Bone marrow (tissue), 2 donors: Measurements from ENCODE around the gene SEC24B.
"Not testable (repeated sequence)": the region's sequence is repeated elsewhere in the genome, so short reads cannot be mapped to it uniquely, and the experiment has no call there.

ENCODE experiments used
- DNase-seq, 2 donors: peaks; one replicate each; lab custom pipeline; 2025; lab: John Stamatoyannopoulos, UW

SEC24B gene

DNA sequence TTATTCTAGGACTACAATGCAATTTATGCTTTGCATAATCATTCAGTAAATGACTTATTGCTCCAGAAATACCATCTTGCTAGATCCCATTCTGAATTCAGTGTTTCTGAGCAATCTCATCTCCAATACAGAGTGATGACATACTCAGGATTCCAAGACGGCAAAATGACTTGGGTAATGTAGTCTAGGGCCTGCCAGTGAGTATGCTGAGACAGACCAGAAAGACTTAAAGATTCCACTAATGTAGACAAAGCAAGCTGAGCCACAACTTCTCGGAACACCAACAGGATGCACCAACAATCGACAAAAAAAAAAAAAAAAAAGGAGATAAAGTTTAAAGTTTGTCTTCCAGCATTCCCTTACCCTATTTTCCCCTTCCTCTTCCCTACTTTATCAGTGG, 919 bp upstream of the SEC24B start:
- no peak for DNase-seq

GRCh38 chr4:109434007-109434971, 674 bp downstream of the SEC24B start:
- peak in 1 of 2 donors; percentile 55 for DNase-seq

DNA sequence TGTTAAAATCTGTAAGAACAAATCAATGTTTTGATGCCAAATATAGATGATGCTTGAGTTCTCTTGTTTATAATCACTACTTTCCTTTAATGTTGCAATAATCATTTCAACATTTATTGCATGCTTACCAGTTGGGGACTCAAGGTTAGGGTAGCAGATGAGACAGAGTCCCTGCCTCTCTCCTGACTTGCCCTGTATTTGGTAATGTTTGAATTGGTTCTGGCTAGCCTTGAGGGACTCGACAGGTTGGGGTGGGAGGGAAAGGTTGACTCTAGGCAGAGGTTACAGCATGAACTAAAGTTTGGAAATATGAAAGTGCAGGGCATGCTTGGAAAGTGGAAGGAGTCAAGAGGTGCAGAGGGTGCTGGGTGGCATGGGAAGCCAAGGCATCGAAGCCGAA, 2.0 kb downstream of the SEC24B start:
- no peak for DNase-seq

DNA sequence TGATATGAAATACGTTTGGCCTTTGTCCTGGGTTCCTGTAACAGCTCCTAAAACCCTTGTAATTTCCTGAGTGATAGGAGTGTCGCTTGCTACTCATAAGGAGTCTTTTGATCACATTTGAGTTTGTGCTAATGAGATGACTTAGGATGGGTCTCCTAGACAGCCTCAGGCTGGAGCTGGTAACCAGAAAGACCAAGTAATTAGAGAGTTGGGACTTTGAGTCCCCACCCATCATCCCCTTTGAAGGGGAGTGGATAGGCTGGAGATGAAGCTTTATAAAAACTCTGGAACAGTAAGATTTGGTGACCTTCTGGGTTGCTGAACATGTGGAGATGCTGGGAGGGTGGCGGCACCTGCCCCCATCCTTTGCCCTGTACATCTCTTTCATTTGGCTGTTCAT, 2.9 kb downstream of the SEC24B start:
- DNase-seq, result no peak

GRCh38 chr4:109440948-109441347, 7.3 kb downstream of the SEC24B start:
- DNase-seq, result no peak

GRCh38 chr4:109441862-109442458, 8.3 kb downstream of the SEC24B start:
- DNase-seq, result no peak

DNA sequence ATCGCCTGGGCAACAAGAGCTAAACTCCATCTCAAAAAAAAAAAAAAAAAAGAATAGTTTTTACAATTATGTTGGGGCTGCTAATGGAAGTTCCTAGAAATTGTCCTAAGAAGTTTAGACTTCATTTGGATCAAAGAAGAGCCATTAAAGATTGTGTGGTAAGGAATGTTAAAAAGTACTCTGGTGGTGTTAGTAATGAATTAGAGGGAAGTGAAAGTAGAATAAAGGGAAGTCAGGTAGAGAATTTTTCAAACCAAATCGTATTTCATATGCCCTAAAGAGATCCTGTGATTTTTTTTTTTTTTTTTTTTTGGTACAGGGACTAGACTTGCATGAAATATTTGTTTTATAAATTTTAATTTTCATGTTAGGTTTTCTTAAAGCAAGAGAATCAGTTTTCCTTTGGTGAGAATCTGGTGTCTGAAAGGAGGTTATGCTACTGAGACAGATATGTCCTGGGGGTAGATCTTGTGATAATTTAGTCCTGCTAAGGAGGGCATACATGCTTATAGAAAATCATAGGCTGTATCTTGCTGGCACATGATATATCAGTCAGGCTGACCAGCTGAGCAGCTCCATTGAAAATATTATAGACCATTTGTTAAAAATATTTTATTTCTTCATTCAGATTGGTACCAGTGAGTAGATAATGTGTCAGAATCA, 10.7 kb downstream of the SEC24B start:
- DNase-seq, result no peak

- DNase-seq, result no peak
Observed at GRCh38 chr4:109447278-109447677, 13.7 kb downstream of the SEC24B start.

GRCh38 chr4:109451544-109452273, 18.1 kb downstream of the SEC24B start:
- no peak for DNase-seq

GRCh38 chr4:109453110-109453509, 19.5 kb downstream of the SEC24B start:
- not testable (repeated sequence) for DNase-seq

DNA sequence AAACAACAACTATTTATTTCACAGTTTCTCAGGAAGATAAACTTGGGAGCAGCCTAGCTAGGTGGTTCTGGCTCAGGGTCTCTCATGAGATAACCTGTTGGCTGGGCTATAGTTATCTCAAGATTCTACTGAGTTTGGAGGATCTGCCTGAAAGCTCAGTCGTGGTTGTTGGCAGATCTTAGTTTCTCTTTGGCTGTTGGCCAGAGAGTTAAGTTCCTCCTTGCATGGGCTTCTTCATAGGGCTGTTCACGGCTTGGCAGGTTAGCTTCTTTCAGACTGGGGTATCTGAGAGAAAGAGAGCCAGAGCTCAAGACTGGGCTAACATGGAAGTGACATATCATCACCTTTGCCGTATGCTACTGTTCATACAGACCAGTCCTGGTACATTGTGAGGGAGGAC, 28.7 kb downstream of the SEC24B start:
- peak in 1 of 2 donors; percentile 35 for DNase-seq

GRCh38 chr4:109462802-109463201, 29.2 kb downstream of the SEC24B start:
- no peak for DNase-seq

- DNase-seq, result no peak
Observed at GRCh38 chr4:109465069-109465468, 31.5 kb downstream of the SEC24B start.

DNA sequence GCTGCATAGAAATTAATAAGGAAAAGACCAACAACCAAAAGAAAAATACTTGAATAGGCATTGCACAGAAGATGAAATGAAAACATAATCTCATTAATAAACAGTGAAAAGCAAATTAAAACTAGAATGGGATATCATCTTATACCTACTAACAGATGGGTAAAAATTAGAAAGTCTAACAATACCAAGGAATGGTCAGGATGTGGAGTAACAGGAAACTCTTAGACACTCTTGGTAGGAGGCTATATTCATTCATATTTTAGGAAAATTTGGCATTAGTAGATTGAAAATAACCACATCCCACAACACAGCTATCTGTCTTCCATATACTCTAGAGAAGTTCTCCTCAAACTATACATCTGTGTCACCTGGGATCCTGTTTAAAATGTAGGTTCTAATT, 36.3 kb downstream of the SEC24B start:
- no peak for DNase-seq

GRCh38 chr4:109472343-109472761, 38.7 kb downstream of the SEC24B start:
- no peak for DNase-seq

DNA sequence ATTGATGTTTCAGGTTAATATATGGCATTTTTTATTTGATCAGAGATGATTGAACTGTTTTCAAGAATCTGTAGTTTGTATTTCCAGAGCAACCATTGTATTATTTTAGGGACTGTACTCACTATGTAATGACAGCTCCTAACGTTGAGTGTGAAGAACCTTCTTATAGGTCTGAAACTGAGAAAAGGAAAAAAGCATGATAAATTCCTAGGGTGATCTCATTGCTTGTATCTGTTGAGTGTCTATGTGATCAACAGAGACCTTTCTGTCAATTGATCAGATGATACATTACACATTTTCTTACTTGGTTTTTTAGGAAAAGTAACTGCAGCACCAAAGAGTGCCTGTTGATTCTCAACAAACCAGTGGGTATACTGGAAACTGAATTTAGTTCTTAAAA, 40.2 kb downstream of the SEC24B start:
- DNase-seq, result no peak

DNA sequence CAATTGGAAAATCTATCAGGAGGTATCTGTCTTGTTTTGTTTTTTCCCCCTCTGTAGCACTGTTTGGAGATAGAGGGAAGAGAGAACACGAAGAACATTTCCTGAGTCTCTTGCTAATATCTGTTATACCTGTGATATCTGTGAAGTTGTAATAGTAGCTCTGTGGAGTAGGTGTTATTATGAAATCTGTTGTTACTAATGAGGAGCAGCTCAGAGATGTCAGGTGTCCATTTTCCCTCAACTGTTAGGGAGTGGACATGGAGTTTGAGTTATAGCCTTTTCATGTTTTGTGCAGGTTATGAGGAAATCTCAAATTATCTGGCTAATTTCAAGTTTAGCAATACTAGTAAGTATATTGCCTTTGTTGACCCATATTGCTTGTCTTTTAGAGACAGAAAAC, 52.4 kb downstream of the SEC24B start:
- DNase-seq, result no peak

DNA sequence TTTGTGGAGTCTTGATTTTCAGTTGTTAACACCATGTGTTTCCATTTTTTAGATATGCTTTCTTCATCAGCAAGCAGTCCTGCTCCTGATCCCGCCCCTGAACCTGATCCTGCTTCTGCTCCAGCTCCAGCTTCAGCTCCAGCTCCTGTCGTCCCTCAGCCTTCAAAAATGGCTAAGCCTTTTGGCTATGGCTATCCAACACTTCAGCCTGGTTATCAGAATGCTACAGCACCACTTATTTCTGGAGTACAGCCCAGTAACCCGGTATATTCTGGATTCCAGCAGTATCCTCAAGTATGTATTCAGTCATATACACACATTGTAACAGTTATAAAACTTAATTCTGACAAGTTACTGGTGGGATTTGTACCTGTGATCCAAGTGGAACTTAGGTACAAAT, 60.9 kb downstream of the SEC24B start:
- DNase-seq, result no peak

GRCh38 chr4:109495514-109495913, 61.9 kb downstream of the SEC24B start:
- no peak for DNase-seq

- no peak for DNase-seq
Observed at GRCh38 chr4:109496875-109497274, 63.3 kb downstream of the SEC24B start.

DNA sequence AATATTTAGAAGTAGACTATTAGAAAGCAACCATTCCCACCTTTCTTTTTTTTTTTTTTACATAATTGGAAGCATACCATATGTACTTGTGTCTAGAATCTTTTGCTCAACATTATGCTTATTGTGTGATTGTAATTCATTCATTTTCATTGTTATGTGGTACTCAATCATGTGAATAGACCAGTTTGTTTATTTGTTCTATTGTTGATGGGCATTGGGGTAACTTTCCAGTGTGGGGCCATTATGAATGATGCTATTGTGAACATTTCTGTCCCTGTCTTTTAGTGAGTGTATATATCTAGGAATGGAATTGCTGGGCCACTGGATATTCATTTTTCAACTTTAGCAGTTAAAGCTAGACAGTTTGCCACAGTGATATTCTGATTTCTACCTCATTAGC, 63.9 kb downstream of the SEC24B start:
- DNase-seq, result no peak

DNA sequence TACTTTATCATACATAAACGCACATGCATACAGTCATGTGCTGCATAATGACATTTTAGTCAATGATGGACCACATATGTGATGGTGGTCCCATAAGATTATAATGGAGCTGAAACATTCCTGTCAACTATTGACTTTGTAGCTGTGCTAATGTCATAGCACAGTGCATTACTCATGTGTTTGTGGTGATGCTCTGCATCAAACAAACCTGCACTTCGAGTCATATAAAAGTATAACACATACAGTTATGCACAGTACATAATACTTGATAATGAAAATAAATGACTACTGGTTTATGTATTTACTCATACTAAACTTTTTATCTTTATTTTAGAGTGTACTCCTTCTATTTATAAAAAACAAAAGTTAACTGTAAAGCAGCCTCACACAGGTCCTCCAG, 65.9 kb downstream of the SEC24B start:
- no peak for DNase-seq
